ENCODE measurements around the gene ATP23.

ATP23 gene

DNA sequence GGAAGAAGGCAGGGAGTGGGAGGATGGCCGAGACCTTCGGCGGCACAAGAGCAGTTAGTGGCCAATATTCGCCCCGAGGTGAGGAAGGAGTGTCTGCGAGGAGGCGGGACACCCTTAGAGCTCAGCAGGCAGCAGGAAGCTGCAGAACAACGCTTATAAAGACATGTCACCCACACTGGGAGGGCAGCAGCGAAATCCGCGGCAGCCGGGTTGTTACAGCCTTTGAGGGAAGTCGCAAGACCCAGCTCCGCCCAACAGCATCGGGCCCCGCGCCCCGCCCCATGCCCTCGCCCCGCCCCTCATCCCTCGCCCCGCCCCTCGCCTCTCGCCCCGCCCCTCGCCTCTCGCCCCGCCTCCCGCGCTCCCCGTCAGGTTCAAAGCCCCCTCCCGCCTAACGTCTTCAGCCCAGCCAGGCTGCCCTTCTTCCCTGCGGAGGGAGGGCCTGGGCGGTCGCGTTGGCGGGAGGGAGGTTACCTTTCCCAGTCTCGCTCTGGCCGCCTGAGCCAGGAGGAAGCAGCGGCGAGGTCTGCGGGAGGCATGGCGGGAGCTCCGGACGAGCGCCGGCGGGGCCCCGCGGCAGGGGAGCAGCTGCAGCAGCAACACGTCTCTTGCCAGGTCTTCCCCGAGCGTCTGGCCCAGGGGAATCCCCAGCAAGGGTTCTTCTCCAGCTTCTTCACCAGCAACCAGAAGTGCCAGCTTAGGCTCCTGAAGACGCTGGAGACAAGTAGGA, at the start of gene ATP23:
TSS of gene ATP23 (plus strand) at position 403 of the 730 bp plus-strand sequence. CDS start at position 538, 135 bp downstream.
- FAIRE-seq (peak; percentile 68), DNase-seq (ENCODE audit: insufficient read length, low spot score) (peak; percentile 91)
- TF ChIP-seq POLR2A (IDR thresholded peaks at IDR 0.05; ENCODE audit: low read depth, low read length): peak; percentile 90

DNA sequence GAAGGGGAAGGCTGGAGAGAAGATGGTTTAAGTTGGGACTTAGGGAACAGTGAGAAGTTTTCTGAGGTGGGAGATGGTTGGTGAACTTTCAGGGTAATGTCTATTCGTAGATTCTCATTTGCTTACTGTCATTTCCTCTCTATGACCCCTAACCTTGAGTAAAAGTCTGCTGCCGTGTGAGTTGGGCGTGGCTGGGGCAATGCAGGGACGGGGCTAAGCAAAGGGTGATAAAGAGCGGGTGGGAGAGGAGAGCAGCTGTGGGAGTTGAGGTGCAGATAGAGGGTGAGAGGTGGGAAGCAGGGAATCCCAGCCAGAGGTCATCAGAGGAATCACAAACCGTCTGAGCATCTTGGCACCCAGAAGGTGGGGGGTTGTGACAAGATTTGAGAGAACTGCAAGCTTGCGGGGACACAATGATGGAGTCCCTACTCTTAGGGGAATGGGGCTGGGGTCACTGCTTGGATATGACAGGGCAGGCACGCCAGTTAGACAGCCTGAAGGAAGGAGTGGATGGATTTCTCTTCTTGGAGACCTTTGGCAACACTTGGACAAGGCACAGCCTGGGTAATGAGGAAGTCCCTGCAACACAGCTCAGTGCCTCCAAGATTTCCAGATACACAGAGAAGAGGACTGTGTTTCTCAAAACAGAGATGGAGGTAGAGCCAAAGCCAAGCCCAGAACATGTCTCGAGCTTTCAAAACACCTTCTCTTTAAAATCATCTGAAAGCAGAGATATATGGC, 49.0 kb upstream of the ATP23 start:
- TF ChIP-seq POLR2A (IDR thresholded peaks at IDR 0.05; ENCODE audit: low read depth, low read length): no peak
- no peak for FAIRE-seq
- DNase-seq (ENCODE audit: insufficient read length, low spot score): no peak

DNA sequence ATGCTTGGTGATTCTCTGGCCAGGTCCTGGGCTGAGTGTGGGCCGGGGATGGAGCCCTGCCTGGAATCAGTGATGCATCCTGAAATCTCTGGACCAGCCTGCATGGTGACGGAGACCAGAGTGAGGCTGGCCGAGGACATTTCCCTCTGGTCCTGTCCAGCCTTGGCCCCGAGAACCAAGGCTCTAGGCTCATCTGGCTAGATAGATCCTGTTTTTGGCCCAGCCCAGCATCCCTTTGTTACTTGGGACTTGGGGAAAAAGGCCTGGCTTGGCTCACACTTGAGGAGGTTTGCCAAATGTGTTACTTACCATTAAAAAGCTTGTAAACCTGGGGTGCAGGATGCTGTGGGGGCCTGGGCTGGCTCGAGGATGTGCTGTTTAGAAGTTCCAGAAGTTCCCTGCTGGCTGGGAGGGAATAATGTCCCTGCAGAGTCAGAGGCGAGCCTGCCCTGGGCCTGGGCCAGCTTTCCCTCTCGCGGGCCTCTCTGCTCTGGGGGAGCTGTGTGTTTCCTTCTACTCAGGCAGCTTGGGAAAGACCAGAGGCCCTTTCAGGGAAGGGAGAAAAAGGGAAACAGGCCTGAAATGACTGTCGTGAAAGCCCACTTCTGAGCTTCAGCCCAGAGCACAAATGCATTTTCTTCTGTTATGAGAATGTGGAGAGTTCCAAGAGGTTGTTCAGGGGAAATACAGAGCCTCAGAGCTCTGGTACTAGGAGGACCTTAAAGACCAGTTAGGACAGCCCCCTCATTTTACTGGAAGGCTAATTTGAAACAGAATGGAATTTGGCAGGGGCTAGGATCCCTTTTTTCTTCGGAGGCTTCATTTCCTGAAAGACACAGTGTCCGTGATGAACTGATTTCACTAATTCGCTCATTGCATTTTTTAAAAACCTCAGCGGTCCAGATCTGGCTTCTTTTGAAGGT, 47.7 kb upstream of the ATP23 start:
- FAIRE-seq (no peak), DNase-seq (ENCODE audit: insufficient read length, low spot score) (peak; percentile 45)
- TF ChIP-seq POLR2A (IDR thresholded peaks at IDR 0.05; ENCODE audit: low read depth, low read length): no peak

GRCh38 chr12:57894399-57895292, 46.7 kb upstream of the ATP23 start:
- TF ChIP-seq POLR2A (IDR thresholded peaks at IDR 0.05; ENCODE audit: low read depth, low read length): no peak
- FAIRE-seq (no peak), DNase-seq (ENCODE audit: insufficient read length, low spot score) (no peak)

DNA sequence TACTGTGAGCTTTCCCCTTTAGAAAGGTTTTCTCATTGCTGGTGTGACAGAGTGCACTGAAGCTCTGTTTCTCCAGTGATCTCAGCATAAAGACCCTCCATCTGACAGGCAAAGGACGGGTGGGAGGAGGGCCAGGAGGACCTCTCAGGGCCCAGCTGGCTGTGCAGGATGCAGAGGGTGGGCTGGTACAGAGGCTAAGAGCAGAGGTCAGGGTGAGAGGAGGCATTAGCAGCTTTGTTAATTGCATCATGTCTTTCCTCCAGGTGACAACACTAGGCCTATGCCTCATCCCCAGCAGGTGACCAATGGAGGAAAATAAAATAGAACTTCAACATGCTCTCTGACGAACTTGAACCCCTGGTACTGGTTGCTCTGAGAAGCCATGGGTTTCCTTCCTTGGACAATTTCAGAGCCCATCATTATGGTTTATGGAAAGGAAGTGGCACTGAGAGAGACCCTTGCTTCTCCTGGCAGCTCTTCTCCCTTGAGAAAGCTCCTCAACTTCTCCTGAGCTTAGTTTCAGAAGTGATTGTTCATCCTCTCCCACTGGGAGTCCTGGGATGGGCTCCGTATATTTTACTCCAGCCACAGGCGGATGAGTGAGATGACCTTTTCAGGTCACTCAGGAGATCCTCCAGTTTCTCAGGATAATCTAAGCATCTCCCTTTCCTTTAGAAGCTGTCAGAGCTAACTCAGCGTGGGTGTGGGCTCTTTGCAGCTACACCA, 45.8 kb upstream of the ATP23 start:
- no peak for TF ChIP-seq POLR2A (IDR thresholded peaks at IDR 0.05; ENCODE audit: low read depth, low read length)
- no peak for FAIRE-seq
- DNase-seq (ENCODE audit: insufficient read length, low spot score): no peak

GRCh38 chr12:57896115-57896433, 45.3 kb upstream of the ATP23 start:
- FAIRE-seq (no peak), DNase-seq (ENCODE audit: insufficient read length, low spot score) (no peak)
- TF ChIP-seq POLR2A (IDR thresholded peaks at IDR 0.05; ENCODE audit: low read depth, low read length): no peak

- FAIRE-seq (no peak), DNase-seq (ENCODE audit: insufficient read length, low spot score) (peak; percentile 33)
- no peak for TF ChIP-seq POLR2A (IDR thresholded peaks at IDR 0.05; ENCODE audit: low read depth, low read length)
These were observed 44.7 kb upstream of the ATP23 start for GRCh38 chr12:57896434-57897201.

GRCh38 chr12:57897286-57897974, 43.9 kb upstream of the ATP23 start:
- DNase-seq (ENCODE audit: insufficient read length, low spot score): no peak
- no peak for TF ChIP-seq POLR2A (IDR thresholded peaks at IDR 0.05; ENCODE audit: low read depth, low read length)
- FAIRE-seq: no peak

DNA sequence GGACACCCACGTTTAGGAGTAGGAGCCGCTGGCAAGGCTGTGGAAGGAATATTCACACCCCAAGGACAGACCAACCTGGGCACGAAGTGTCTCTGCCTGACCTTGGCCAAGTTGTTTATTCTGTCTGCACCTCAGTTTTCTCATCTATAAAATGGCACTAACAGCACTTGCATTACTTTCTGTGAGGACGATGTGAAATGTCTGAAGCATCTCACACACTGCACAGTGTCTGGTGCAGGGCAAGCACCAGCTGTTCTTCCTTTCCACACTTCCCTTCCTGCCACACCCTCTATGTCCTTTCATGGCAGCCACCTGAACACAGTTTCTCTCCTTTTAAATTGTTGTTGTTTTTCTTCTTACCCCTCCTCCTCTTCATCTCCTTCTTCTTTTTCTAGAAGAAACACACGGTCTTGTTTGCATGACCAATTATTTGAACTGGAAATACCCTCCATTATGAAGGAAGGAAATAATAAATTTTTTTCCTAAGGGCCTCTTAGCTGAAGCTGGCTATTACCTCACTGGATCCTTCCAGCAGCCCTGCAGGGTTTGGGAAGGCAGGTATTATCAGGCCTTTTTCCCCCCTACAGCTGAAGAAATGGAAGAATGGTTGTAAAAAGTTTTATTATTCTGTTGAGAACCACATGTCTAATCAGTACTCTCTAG, 42.9 kb upstream of the ATP23 start:
- TF ChIP-seq POLR2A (IDR thresholded peaks at IDR 0.05; ENCODE audit: low read depth, low read length): no peak
- no peak for DNase-seq (ENCODE audit: insufficient read length, low spot score)
- no peak for FAIRE-seq

DNA sequence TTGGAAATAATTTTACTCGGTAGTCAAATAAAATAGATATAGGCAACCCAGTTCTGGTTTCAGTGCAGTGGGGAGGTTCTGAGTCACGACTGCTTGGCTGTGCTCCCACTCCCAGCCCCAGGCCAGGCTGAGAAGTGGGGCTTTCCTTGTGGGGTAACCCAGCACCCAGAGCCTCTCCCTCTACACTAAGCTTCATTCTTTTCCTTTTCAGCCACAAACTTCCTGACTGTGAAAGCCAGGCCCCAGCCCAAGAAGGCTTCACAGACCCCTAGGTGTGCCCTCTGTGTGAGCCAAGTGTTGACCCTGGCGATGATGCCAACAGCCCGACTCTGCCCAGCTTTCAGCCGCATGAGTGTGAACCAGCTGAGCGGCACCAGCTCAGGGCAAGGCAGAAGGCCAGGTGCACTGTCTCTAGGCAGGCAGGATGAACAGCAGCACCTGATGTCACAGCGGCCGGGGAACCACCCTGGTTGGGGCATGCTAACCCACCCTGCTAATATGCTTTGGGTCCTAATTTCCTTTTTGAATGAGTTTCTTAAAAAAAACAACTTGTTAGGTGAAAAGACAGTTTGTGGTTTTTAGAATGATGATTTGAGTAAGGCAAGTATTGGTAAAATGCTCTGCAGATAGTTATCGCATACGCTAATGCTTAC, 42.2 kb upstream of the ATP23 start:
- TF ChIP-seq POLR2A (IDR thresholded peaks at IDR 0.05; ENCODE audit: low read depth, low read length): no peak
- FAIRE-seq: peak; percentile 33
- DNase-seq (ENCODE audit: insufficient read length, low spot score): peak; percentile 50

Measured in H54 (cell line).